ENCODE data around the gene CD300LB.

The CD300LB gene

GRCh38 chr17:74550602-74551001, 19.3 kb upstream of the CD300LB start:
- in situ Hi-C loops (cut with MboI; ENCODE audit: low sequenced_read_pairs), result no loop called here

- in situ Hi-C loops (cut with MboI; ENCODE audit: low sequenced_read_pairs), result no loop called here
These were observed 18.1 kb upstream of the CD300LB start for GRCh38 chr17:74549343-74549742.

DNA sequence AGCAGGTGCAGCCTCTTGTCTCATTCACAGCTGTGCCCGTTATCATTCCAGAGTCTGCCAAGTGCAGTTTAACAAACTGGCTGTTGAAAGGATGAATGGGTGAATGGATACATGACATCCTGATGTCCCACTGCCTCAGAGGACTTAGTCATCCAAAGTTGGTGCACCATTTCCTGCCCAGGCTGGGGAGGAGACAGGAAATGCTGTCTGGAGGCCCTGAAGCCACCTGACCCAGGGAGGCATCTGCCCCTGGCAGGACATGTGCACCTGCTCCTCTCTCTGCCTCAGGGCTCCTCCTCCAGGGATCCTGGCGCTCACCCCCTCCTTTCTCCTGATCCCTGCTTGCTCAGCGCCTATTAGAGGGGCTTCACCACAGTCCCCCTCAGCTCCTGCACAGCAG, 16.5 kb upstream of the CD300LB start:
- in situ Hi-C loops (cut with MboI; ENCODE audit: low sequenced_read_pairs), result no loop called here

GRCh38 chr17:74547264-74547663, 16.0 kb upstream of the CD300LB start:
- in situ Hi-C loops (cut with MboI; ENCODE audit: low sequenced_read_pairs), result no loop called here

GRCh38 chr17:74546586-74546985, 15.3 kb upstream of the CD300LB start:
- in situ Hi-C loops (cut with MboI; ENCODE audit: low sequenced_read_pairs), result no loop called here

DNA sequence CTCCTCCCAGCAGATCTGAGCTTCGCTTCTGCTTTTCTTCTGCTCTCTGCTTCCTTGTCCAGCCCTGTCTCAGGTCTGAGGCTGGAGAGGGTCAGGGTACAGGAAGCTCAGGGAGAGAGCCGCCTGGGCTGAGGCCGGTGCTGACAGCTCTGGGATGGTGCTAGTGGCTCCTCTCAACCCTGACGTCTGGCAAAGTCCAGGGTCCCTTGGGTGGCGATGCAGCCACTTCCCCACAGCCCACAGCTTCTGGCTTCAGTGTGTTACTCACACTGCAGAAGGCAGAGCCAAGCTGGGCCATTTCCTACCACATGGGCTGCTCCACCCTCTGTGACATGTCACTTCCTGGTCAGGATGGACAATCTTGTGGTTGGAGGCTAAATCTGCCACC, 14.6 kb upstream of the CD300LB start, which contains the start of gene CD300C:
CD300C (minus strand) TSS at position 273 of the 388 bp plus-strand sequence. CDS start 333 bp downstream, outside the sequence.
- in situ Hi-C loops (cut with MboI; ENCODE audit: low sequenced_read_pairs), result no loop called here

- in situ Hi-C loops (cut with MboI; ENCODE audit: low sequenced_read_pairs), result no loop called here
These were observed 13.9 kb upstream of the CD300LB start for GRCh38 chr17:74544991-74545842.

DNA sequence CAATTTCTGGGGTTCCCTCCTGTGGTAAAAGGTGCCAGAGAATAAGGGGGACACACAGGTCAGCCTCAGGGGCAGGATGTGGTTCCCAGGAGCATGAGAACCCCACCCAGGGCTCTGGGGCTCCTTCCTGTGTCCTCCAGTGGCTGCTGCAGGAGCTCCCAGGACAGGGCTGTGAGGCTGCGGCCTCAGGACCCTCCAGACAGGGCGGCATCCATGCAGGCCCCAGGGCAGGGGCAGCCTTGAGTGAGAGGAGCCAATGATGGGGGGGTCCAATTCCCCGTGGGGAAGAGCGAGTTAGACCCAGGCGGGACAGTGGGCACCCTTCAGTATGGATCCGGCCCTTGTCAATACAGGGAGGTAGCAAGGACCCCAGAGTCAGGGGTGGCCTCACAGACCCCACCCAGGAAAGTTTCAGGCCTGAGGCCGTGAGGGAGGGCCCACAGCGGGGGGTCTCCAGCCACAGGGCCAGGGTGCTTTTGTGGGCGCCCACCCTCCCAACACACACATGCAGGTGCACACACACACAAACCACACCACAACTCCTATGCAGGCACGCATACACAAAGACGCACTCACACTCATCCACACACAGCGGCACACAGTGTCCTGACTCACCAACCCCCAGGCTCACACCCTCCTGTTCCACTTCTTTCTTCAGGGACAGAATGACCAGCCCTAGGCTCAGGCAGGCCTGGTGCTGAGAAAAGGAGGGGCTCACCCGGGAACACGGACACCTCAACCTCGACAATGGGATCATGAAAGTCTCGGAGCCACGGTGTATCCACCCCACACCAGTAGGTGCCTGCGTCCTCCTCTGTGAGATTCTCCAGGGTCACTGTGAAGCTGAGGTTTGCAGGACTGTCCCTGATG, 12.9 kb upstream of the CD300LB start:
- in situ Hi-C loops (cut with MboI; ENCODE audit: low sequenced_read_pairs), result no loop called here

- in situ Hi-C loops (cut with MboI; ENCODE audit: low sequenced_read_pairs), result no loop called here
These were observed 12.1 kb upstream of the CD300LB start for GRCh38 chr17:74543406-74543805.

- in situ Hi-C loops (cut with MboI; ENCODE audit: low sequenced_read_pairs), result no loop called here
These were observed 11.6 kb upstream of the CD300LB start for GRCh38 chr17:74542727-74543383.

- in situ Hi-C loops (cut with MboI; ENCODE audit: low sequenced_read_pairs), result no loop called here
These were observed 10.9 kb upstream of the CD300LB start for GRCh38 chr17:74542166-74542565.

GRCh38 chr17:74541176-74542111, 10.2 kb upstream of the CD300LB start:
- in situ Hi-C loops (cut with MboI; ENCODE audit: low sequenced_read_pairs), result no loop called here

DNA sequence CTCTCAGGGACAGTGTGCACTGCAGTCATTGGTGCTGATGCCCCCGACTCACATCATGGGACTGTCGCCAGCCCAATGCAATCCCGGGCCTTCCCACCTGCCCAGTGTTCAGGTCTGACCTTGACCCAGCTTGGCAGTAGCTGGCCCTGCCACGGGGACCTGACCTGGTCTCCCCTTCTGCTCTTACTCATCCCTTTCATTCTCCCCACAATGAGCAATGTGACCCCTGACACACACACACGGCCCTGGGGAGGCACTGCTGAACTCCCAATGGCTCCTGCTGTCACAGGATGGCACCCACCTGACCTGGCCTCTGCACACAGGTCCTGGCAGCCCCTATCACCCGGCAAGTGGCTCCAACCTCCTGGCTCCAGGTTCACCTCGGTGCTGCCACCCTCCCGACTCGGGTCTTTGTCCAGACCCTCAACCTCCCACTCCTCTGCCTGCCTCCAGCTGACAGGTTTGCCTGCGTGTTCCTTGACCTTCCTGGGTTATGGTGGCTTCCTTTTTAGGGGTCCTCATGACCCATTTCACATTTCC, 8.1 kb upstream of the CD300LB start:
- in situ Hi-C loops (cut with MboI; ENCODE audit: low sequenced_read_pairs), result no loop called here

DNA sequence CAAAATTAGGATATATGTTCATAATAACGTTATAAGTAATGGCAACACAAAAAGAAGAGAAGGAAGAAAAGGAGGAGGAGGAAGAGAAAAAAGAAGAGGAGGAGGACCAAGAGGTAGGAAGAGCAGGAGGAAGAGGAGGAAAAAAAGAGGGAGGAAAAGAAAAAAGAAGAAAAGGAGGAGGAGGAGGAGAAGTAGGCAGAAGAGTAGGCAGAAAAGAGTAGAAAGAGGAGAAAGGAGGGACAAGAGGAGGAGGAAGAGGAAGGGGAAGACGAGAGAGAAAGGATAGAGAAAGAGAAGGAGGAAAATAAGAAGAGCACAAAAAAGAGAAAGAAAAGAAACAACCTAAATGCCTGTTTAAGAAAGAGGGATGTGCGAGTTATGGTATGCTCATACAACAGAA, 5.6 kb upstream of the CD300LB start:
- in situ Hi-C loops (cut with MboI; ENCODE audit: low sequenced_read_pairs), result no loop called here

DNA sequence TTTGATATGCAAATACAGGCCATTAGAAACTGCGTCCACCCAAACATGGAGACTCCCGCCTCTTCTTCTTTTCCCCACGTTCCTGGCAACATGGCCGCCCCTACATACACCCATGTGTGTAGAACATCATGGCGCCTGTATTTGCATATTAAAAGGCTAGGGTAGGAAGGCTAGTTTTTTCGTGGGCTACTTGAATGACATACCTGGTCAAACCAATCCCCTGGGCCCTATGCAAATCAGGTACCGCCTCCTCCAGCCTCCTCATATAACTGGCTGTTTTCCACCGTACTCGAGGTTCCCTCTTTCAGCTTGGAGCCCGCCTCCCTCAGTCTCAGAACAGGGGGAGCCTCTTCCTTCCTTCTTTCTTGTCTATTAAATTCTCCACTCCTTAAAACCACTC, 840 bp upstream of the CD300LB start:
- in situ Hi-C loops (cut with MboI; ENCODE audit: low sequenced_read_pairs), result no loop called here

- in situ Hi-C loops (cut with MboI; ENCODE audit: low sequenced_read_pairs), result no loop called here
These were observed 484 bp downstream of the CD300LB start for GRCh38 chr17:74530831-74531150.

DNA sequence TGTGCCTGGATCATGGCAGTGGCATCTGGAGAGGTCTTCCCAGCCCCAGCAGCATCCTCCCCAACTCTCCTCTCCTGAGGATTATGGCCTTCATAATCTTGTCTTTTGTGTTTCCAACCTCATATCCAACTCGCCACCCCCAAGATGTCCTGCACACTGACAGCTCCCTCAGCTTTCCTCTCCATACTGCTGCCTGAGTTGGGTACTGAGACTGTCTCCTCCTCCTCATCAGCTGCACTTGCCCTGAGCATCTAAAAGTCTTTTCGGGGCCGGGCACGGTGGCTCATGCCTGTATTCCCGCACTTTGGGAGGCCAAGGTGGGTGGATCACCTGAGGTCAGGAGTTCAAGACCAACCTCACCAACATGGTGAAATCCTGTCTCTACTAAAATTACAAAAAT, 2.0 kb downstream of the CD300LB start:
- in situ Hi-C loops (cut with MboI; ENCODE audit: low sequenced_read_pairs), result no loop called here

- in situ Hi-C loops (cut with MboI; ENCODE audit: low sequenced_read_pairs), result no loop called here
These were observed 2.6 kb downstream of the CD300LB start for GRCh38 chr17:74528491-74529199.

- in situ Hi-C loops (cut with MboI; ENCODE audit: low sequenced_read_pairs), result no loop called here
These were observed 3.5 kb downstream of the CD300LB start for GRCh38 chr17:74527756-74528155.

Measured in HL-60/S4 treated with phorbol 12-myristate 13-acetate at 8.2 ng/mL for 4 days and 3 days (cell line).